ENCODE measurements around the gene ZNF613. TPM values are rescaled to one million over a fixed set of nuclear protein-coding genes. Genes with fewer than 3 reads are reported as not detected.
"Not testable (repeated sequence)": the region's sequence is repeated elsewhere in the genome, so short reads cannot be mapped to it uniquely, and the experiment has no call there.

Gene ZNF613
- total RNA-seq, 2 donors from 2014 or later, result 15.4 to 17.0 TPM

DNA sequence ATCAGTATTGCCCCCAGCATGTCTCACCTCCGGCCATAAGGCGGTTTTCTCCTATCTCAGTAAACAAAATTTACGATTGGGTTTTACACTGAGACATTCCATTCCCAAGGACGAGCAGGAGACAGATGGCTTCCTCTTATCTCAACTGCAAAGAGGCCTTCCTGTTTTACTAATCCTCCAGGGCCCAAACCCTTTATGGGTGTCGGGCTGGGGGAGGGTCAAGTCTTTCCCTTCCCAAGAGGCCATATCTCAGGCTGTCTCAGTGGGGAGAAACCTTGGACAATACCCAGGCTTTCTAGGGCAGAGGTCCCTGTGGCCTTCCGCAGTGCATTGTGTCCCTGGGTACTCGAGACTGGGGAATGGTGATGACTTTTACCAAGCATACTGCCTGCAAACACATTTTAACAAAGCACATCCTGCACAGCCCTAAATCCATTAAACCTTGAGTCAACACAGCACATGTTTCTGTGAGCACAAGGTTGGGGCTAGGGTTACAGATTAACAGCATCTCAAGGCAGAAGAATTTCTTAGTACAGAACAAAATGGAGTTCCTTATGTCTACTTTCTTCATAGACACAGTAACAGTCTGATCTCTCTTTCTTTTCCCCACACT, 33.5 kb downstream of the ZNF613 start:
- intact Hi-C loops (cut with DNase I); H3K27me3 ChIP-seq (replicated peaks; ENCODE audit: insufficient read depth); H3K4me3 ChIP-seq; H3K9me3 ChIP-seq: not testable (repeated sequence)
- DNase-seq (ENCODE audit: low spot score), result peak; percentile 68
- peaks cover 18% of the 10 kb centered on the region for H3K4me1 ChIP-seq (replicated peaks)
- peak overlapping the region; percentile 46 to 88 for H3K27ac ChIP-seq
- peaks cover 8 to 12% of the 10 kb centered on the region in 2 donors for H3K36me3 ChIP-seq
- 14% methylated on average over 7 of the region's 7 CpGs for WGBS
- TF ChIP-seq POLR2AphosphoS5 (IDR thresholded peaks at IDR 0.05), result peak; percentile 49

DNA sequence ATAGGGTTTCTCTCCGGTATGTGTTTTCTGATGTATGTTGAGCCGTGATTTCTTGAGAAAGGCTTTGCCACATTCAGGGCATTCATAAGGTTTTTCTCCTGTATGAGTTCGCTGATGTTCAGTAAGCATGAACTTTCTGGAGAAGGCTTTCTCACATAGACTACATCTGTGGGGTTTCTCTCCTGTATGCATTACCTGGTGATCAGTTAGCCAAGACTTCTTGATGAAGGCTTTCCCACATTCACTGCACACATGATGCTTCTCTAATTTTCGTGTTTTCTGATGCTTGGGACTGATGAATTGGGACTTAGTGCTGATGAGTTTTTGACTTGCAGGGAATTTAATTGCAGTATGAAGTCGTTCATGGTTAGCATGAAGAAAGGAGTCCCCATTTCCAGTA, 38.3 kb downstream of the ZNF613 start:
- WGBS, result 97% methylated on average over 5 of the region's 5 CpGs
- DNase-seq (ENCODE audit: low spot score), result no peak
- intact Hi-C loops (cut with DNase I), result no loop called here
- H3K27me3 ChIP-seq (replicated peaks; ENCODE audit: insufficient read depth), result no peaks in the 10 kb centered on the region
- TF ChIP-seq POLR2AphosphoS5 (IDR thresholded peaks at IDR 0.05) (no peak), POLR2A (IDR thresholded peaks at IDR 0.05) (no peak)
- TF ChIP-seq, protein P1, sequence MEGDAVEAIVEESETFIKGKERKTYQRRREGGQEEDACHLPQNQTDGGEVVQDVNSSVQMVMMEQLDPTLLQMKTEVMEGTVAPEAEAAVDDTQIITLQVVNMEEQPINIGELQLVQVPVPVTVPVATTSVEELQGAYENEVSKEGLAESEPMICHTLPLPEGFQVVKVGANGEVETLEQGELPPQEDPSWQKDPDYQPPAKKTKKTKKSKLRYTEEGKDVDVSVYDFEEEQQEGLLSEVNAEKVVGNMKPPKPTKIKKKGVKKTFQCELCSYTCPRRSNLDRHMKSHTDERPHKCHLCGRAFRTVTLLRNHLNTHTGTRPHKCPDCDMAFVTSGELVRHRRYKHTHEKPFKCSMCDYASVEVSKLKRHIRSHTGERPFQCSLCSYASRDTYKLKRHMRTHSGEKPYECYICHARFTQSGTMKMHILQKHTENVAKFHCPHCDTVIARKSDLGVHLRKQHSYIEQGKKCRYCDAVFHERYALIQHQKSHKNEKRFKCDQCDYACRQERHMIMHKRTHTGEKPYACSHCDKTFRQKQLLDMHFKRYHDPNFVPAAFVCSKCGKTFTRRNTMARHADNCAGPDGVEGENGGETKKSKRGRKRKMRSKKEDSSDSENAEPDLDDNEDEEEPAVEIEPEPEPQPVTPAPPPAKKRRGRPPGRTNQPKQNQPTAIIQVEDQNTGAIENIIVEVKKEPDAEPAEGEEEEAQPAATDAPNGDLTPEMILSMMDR (IDR thresholded peaks at IDR 0.05), result no peak
- peaks cover 37 to 45% of the 10 kb centered on the region in 2 donors for H3K36me3 ChIP-seq
- H3K4me3 ChIP-seq, result no peak overlapping the region
- no peak overlapping the region for H3K27ac ChIP-seq
- H3K9me3 ChIP-seq, result no peaks in the 10 kb centered on the region
- peaks cover 11% of the 10 kb centered on the region for H3K4me1 ChIP-seq (replicated peaks)

DNA sequence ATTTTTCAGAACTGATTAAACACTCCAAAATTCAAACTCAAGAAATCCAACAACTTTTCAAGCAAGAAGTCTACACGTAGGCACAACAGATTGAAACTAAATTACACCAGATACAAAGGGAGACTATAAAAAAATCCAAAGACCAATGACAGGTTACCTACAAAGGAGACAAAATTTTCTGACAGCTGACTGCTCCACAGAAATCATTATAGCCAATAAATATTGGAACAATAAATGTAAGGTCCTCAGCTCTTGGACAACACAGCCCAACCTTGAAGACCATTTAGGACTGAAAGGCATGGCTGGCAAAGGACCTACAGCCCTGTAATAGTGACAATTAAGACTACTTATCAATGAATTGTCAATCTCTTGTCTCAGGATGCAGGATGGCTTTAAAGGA, 43.4 kb downstream of the ZNF613 start:
- DNase-seq (ENCODE audit: low spot score), result no peak
- Histone ChIP-seq H3K4me1 (replicated peaks) (no peaks in the 10 kb centered on the region), H3K9me3 (no peaks in the 10 kb centered on the region), H3K27me3 (replicated peaks; ENCODE audit: insufficient read depth) (no peaks in the 10 kb centered on the region), H3K4me3 (no peak overlapping the region), H3K36me3 (peaks cover 32 to 68% of the 10 kb centered on the region in 2 donors), H3K27ac (no peak overlapping the region)
- 94% methylated on average over 1 of the region's 1 CpG for WGBS
- intact Hi-C loops (cut with DNase I), result no loop called here
- no peak for TF ChIP-seq POLR2AphosphoS5 (IDR thresholded peaks at IDR 0.05)
- no peak for TF ChIP-seq POLR2A (IDR thresholded peaks at IDR 0.05)
- TF ChIP-seq, protein P1 (IDR thresholded peaks at IDR 0.05), result no peak

DNA sequence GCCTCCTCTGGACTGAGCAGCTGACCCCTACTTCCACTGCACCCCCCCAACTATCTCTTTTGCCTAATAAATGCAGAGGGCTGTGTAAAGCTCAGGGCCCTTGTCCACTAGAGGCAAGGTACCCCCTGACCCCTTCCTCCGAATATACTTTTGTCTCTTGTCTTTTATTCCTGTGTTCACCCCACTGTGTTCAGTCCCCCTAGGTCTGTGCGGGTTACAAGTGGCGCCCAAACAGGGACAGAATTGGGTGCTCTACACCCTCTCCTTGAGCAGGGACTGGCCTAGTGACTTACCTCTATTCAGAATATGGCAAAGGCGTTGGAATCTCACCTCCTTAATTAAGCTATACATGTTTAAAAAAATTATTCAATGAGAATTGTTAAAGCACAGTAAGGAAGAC, 44.4 kb downstream of the ZNF613 start:
- no peak for TF ChIP-seq POLR2A (IDR thresholded peaks at IDR 0.05)
- TF ChIP-seq POLR2AphosphoS5 (IDR thresholded peaks at IDR 0.05), result no peak
- no peak overlapping the region for H3K4me3 ChIP-seq
- H3K4me1 ChIP-seq (replicated peaks), result no peaks in the 10 kb centered on the region
- H3K27me3 ChIP-seq (replicated peaks; ENCODE audit: insufficient read depth), result no peaks in the 10 kb centered on the region
- intact Hi-C loops (cut with DNase I), result no loop called here
- peaks cover 22 to 60% of the 10 kb centered on the region in 2 donors for H3K36me3 ChIP-seq
- H3K9me3 ChIP-seq, result no peaks in the 10 kb centered on the region
- WGBS, result 98% methylated on average over 4 of the region's 4 CpGs
- H3K27ac ChIP-seq, result no peak overlapping the region
- no peak for DNase-seq (ENCODE audit: low spot score)

DNA sequence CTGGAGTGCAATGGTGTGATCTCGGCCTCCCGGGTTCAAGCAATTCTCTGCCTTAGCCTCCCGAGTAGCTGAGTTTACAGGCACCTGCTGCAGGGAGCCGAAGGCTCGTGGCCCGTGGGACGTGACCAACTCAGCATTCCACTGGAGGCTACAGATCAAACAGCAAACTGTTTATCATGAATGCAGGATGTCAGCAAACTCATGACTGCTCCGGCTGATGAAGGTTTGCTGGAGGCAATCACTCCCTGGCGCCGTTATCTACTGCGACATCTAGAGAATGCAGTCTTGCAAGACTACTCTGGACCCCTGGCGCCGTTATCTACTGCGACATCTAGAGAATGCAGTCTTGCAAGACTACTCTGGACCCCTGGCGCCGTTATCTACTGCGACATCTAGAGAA, 48.5 kb downstream of the ZNF613 start:
- intact Hi-C loops (cut with DNase I); H3K27me3 ChIP-seq (replicated peaks; ENCODE audit: insufficient read depth); H3K9me3 ChIP-seq; H3K27ac ChIP-seq; H3K4me1 ChIP-seq (replicated peaks); DNase-seq (ENCODE audit: low spot score); H3K4me3 ChIP-seq: not testable (repeated sequence)
- 93% methylated on average over 17 of the region's 17 CpGs for WGBS
- H3K36me3 ChIP-seq, result peaks cover 3 to 34% of the 10 kb centered on the region in 2 donors

DNA sequence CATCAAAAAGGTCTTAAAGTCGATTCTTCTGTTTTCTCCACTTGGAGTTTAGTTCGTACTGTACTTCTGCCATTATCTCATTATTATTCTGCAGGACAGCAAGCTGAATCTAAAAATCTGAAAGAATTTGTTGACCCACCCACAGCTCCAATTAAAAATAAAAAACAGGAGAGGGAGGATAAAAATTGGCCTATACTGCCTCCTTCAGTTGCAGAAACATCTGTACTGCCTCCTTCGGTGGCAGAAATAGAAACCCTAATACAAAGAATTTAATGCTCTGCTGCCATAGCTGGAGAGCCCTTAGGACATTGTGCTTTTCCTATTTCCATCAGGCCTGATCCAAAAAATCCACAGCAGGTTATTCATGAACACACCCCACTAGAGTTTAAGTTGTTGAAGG, 49.6 kb downstream of the ZNF613 start:
- WGBS, result 91% methylated on average over 3 of the region's 3 CpGs
- H3K9me3 ChIP-seq, result no peaks in the 10 kb centered on the region
- no peak for TF ChIP-seq POLR2AphosphoS5 (IDR thresholded peaks at IDR 0.05)
- TF ChIP-seq, protein P1 (IDR thresholded peaks at IDR 0.05), result no peak
- no peak for TF ChIP-seq POLR2A (IDR thresholded peaks at IDR 0.05)
- H3K4me3 ChIP-seq, result no peak overlapping the region
- intact Hi-C loops (cut with DNase I), result no loop called here
- no peaks in the 10 kb centered on the region for H3K27me3 ChIP-seq (replicated peaks; ENCODE audit: insufficient read depth)
- H3K36me3 ChIP-seq, result peaks cover 0 to 25% of the 10 kb centered on the region in 2 donors
- H3K4me1 ChIP-seq (replicated peaks), result peaks cover 3% of the 10 kb centered on the region
- no peak for DNase-seq (ENCODE audit: low spot score)
- peak overlapping the region in 1 of 2 donors; percentile 6 for H3K27ac ChIP-seq
